H1 (cell line): Measurements from ENCODE around the gene SPTSSA. TPM values are rescaled to one million over a fixed set of nuclear protein-coding genes. Genes with fewer than 3 reads are reported as not detected.

Experiments
- EZH2 ChIP-seq: fragments of 200-600 bp; sonication (generic); IDR thresholded peaks from 2 replicates; pipeline ENCODE4 v1.7.1; 2012; ENCODE audit warnings: low read depth, mild to moderate bottlenecking, moderate library complexity, low read length, inconsistent platforms; ENCODE audit not compliant: severe bottlenecking
- RNF2 ChIP-seq: fragments of 200-900, 300-1000 bp; sonication (generic); IDR thresholded peaks from 2 replicates; pipeline ENCODE4 v1.7.1; 2016; ENCODE audit warnings: borderline replicate concordance, low read depth, mild to moderate bottlenecking, antibody characterized with exemption, low read length; ENCODE audit not compliant: poor library complexity, severe bottlenecking; ENCODE audit errors: missing control alignments
- SIN3A ChIP-seq, 2 experiments: IDR thresholded peaks in 1 of 2; conservative IDR thresholded peaks in 1 of 2; 2 replicates each; pipeline ENCODE4 v1.6.1; 2011 to 2012; ENCODE audit warnings: low read length in 2 of 2, improper control_type of control experiment in 1 of 2, low read depth in 1 of 2, mild to moderate bottlenecking in 1 of 2
- SP1 ChIP-seq: IDR thresholded peaks from 2 replicates; pipeline ENCODE4 v1.6.1; 2011; ENCODE audit warnings: low read depth, low read length
- SP4 ChIP-seq: IDR thresholded peaks from 2 replicates; pipeline ENCODE4 v1.6.1; 2012; ENCODE audit warnings: low read length, inconsistent platforms
- polyA plus RNA-seq, 7 experiments: library from polyadenylated mRNA; depleted of rRNA in 3 of 7; stranded (reverse) in 5 of 7; unstranded in 2 of 7; fragments of >200 nt in 5 of 7; fragments of 200-250 nt in 2 of 7; gene quantifications; 1 replicate in 5 of 7; 2 replicates in 1 of 7; 4 replicates in 1 of 7; pipeline versions ENCODE4 v1.2.1 to v1.2.3, GENCODE V29; 2011 to 2013; ENCODE audit warnings: missing spikeins in 2 of 7, mixed read lengths in 2 of 7
- total RNA-seq: library from RNA; stranded (reverse); fragmentation: NEBNext Ultra II Directional; extraction: Animal tissue kit (Norgen Biotek cat#: 25700); gene quantifications from 2 replicates; pipeline ENCODE4 v1.2.1, GENCODE V29; 2021

The SPTSSA gene
- total and polyA plus RNA-seq, 2 of the 8 experiments (the other 6 are each of a cell fraction or from before 2014, with no cell fraction given) = 24.9 to 28.5 TPM

DNA sequence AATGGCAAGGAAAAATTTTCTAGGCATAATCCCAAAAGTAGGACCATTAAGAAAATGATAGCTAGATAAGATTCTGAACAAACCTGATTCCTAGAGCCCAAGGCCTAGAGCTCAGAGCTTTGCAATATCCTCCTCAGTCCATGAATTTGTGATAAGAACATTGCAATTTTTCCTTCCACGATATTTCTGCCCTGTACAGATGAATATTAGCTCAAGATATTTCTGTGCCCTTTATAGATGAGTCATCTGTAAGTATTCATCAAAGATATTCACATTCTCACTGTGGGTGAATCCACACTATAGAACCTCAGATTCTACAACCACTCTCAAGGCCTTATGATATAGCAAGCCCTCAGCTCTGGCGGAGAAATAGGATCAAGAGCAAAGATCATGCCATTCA, 40.0 kb upstream of the SPTSSA start (continued):
- TF ChIP-seq RNF2 = no peak
- no peak for TF ChIP-seq SP1
- TF ChIP-seq EZH2 = no peak
- TF ChIP-seq SP4 = no peak
- no peak for TF ChIP-seq SIN3A (conservative IDR thresholded peaks at IDR 0.05 in 1 of 2, IDR thresholded peaks at IDR 0.05 in 1 of 2; ENCODE audit: low read depth in 1 of 2, low read length in 2 of 2)
- TF ChIP-seq, all 59 proteins: peak for 0
